HL-60/S4 treated with retinoic acid at 250 ng/mL for 4 days and 3 days (cell line): Measurements from ENCODE around the gene TCAIM.

ENCODE experiments used
- in situ Hi-C: fragments of 300-500 bp; cut with MboI; formaldehyde crosslinking; loops from 2 replicates; pipeline ENCODE4 v1.7.0; 2022; ENCODE audit warnings: low sequenced_read_pairs

TCAIM gene

DNA sequence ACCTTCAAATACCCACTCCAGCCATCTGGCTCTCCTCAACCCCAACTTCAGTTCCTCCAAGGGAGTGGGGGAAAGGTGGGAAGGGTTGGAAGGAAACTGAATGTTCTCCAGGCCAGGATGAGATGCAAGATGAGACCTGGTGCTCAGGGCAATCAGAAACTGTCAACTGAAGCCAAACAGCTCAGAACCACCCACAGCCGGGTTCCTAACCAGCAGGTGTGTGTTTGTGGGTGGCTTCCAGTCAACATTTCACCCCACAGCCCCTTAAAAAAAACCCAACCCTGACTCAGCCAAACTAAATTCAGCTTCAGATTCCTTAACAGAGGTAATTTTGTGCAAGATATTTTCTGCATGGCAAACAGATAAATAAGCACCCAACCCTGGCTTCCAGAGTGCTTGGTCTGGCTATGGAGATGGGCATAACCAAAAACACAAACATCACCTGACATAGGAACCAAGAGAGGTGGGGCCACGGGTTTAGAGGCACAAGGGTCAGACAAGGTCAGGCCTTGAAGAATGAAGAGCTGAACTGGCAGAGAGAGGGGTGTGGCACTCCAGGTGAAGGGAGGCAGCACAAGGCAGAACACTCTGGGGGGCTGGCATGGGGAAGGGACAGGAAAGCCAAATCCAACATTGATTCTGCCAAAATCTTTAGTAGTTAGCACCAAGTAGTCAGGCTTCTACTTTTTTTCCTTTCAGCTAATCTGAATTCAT lies 104.2 kb downstream of the TCAIM start:
- in situ Hi-C loops: no loop called here

DNA sequence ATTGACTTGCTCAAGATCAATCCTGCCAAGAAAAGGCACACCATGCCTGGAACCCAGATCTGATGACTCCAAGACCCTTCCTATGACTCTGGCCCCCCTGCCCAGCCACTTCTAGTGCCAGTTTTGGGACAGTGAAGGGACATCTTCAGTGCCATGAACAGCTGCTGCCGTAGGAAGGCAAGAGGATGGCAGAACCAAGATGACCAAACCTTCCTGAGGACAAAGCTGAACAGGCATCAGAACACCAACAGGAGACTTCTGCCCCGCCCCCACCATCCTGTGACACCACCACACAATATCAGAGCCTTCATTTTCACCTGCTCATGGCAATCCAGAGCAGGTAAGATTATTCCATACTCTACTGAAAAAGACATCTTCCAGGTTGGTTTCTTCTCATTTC lies 105.9 kb downstream of the TCAIM start:
- in situ Hi-C loops: no loop called here

DNA sequence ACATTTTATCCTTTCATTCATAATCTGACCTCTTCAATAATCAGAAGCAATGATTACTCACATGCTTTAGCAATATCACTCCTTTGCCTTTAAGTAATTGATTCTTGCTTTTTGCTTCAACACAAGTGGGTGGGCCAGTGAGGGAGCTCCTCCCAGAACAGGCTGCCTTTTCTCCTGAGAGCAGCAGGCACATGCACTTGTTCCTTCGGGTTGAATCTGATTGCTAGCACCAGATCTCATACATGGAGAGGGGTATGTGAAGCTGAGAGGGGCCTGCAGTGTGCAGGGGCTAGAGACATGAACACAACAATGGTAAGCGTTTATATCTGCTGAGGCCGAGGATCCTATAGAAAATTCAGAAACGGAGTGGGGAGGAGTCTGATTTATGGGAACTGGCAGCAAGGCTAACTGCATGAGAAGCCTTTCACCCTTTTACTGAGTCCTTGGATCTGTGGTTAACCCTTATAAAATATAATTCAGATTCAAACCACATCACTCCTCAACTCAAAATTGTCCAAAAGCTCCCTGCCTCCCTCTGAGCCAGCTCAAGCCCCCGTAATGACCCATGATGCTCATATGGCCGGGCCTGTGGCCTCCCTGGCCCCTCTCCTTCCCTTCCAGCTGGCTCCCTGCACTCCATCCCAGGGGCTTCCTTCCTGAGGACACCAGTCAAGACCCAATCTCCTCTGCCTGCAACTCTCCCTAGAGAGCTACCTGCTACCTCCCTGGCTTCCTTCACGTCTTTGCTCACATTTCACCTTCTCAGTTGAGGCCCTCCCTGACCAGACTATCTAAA lies 106.5 kb downstream of the TCAIM start:
- in situ Hi-C loops: no loop called here

DNA sequence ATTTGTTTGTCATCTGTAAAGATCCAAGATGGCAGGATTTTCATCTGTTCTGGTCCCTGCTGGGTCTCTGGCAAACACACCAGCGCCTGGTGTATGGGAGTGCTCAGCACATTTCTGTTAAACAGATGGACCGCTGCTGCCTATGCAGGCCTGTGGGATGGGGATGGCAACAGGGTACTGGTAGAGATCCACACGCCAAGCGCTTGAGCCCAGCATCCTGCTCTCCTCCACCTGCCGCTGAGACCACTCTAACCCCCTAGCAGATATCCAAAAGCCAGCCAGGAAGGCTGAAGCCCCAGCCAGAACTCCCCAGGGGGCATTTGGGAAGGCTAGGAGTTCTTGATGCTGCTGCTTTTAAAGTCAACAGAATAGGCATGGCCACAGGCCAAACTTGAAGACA lies 107.2 kb downstream of the TCAIM start:
- in situ Hi-C loops: no loop called here

DNA sequence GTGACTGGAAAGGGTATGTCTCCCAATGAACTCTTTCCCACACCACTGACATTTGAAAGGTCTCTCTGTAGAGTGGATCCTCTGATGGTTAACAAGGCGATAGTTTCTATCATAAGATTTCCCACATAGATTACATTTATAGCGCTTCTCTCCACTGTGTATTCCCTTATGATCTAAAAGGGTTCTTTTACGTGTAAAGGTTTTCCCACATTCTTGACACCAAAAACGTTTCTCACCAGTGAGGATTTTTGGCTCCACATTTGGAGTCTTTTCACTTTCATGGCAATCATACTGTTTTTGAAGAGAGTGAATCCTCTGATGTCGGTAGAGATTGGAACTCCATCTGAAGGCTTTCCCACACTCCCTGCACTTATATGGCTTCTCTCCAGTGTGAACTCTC lies 108.4 kb downstream of the TCAIM start:
- in situ Hi-C loops: no loop called here

DNA sequence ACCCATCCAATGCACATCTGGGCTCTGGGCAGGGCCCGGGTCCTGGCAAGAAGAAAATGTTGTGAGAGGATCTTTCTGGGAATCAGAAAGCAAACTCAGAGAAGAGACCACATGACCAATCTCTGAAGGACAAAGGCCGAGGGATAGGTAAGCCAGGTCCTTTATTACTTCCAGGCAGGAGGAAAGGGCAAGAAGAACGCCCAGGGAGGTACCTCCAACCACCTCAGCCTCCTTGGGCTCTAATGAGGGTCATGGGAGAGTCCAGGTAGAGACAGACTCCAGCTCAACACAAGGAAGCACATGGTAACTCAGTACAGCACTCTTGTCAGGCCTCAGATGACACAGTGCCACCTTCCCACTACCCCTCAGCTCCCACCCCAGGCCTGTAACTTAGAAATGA lies 112.9 kb downstream of the TCAIM start:
- in situ Hi-C loops: no loop called here

DNA sequence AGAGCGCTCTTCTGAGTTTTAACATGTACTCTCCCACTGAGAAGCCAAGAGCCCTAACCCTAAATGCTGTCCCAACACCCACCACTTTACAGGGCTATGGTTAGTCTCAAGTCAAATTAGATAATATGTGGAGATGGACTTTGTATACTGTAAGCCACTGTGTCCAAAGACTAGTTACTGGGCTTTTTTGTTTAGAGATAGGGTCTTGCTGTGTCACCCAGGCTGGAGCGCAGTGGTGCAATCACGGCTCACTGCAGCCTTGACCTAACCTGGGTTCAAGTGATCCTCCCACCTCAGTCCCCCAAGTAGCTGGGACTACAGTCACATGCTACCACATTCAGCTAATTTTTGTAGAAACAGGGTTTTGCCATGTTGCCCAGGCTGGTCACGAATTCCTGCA lies 115.7 kb downstream of the TCAIM start:
- in situ Hi-C loops: no loop called here

DNA sequence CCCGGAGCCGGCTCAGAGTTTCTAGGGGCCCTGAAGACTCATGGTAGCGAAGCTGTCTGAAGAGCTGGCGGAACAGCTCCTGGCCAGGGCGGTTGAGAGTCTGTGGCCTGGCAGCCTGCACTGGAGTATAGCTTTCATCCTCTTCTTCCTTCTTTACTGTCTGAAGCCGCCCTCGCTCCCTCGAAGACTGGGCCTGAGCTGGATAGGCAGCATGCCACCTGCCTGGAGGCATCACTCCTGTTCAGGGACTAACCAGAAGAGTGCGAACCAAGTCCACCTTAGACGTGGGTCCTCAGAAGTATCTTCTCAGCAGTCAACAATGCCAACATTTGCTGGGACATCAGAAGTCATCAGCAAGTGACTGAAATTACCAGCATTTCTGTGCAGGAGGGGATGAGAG lies 116.8 kb downstream of the TCAIM start:
- in situ Hi-C loops: no loop called here
